Measurements from ENCODE around the gene PRDM11. TPM values are rescaled to one million over a fixed set of nuclear protein-coding genes. Genes with fewer than 3 reads are reported as not detected.

PRDM11 gene
- total and polyA plus RNA-seq, 10 donors = 1.7 to 24.3 (median 15.3) TPM

- H3K36me3 ChIP-seq = no peaks in the 10 kb centered on the region
- WGBS, 5 donors = 77 to 92% (median 88%) methylated on average over 4 of the region's 4 CpGs
- intact Hi-C loops (cut with DNase I; ENCODE audit: low total_unique reads) = no loop called here
Measured at GRCh38 chr11:45254070-45254469, 107.6 kb downstream of the PRDM11 start.

GRCh38 chr11:45258982-45259530, 112.6 kb downstream of the PRDM11 start:
- intact Hi-C loops (cut with DNase I; ENCODE audit: low total_unique reads) = no loop called here
- Histone ChIP-seq H3K27me3 (replicated peaks in 1 of 7) (peaks cover 0 to 40% (median 0%) of the 10 kb centered on the region in 7 donors), H3K9me3 (no peaks in the 10 kb centered on the region), H3K4me3 (no peak overlapping the region), H3K4me1 (no peaks in the 10 kb centered on the region), H3K36me3 (no peaks in the 10 kb centered on the region), H3K27ac (no peak overlapping the region)
- TF ChIP-seq POLR2AphosphoS5 (IDR thresholded peaks at IDR 0.05) (no peak), POLR2A (IDR thresholded peaks at IDR 0.05) (no peak), CTCF (IDR thresholded peaks at IDR 0.05 in 8 of 11, conservative IDR thresholded peaks at IDR 0.05 in 3 of 11) (no peak)
- DNase-seq = no peak
- 44 to 61% (median 56%) methylated on average over 4 of the region's 4 CpGs for WGBS, 5 donors

More at GRCh38 chr11:45254070-45254469, 107.6 kb downstream of the PRDM11 start:
- H3K9me3 ChIP-seq = no peaks in the 10 kb centered on the region
- no peak overlapping the region for H3K27ac ChIP-seq
- peaks cover 0 to 18% (median 0%) of the 10 kb centered on the region in 7 donors for H3K27me3 ChIP-seq (replicated peaks in 1 of 7)
- DNase-seq = no peak
- no peak overlapping the region for H3K4me3 ChIP-seq
- no peak for TF ChIP-seq CTCF (IDR thresholded peaks at IDR 0.05 in 8 of 11, conservative IDR thresholded peaks at IDR 0.05 in 3 of 11)
- no peak for TF ChIP-seq POLR2AphosphoS5 (IDR thresholded peaks at IDR 0.05)
- no peak for TF ChIP-seq POLR2A (IDR thresholded peaks at IDR 0.05)
- H3K4me1 ChIP-seq = peaks cover 0 to 4% (median 0%) of the 10 kb centered on the region in 6 donors

- Histone ChIP-seq H3K9me3 (no peaks in the 10 kb centered on the region), H3K4me1 (no peaks in the 10 kb centered on the region), H3K27me3 (replicated peaks in 1 of 7) (peaks cover 0 to 46% (median 0%) of the 10 kb centered on the region in 7 donors), H3K27ac (no peak overlapping the region), H3K4me3 (no peak overlapping the region), H3K36me3 (no peaks in the 10 kb centered on the region)
- DNase-seq = no peak
- intact Hi-C loops (cut with DNase I; ENCODE audit: low total_unique reads) = no loop called here
- TF ChIP-seq POLR2AphosphoS5 (IDR thresholded peaks at IDR 0.05) (no peak), CTCF (IDR thresholded peaks at IDR 0.05 in 8 of 11, conservative IDR thresholded peaks at IDR 0.05 in 3 of 11) (no peak)
- 78 to 93% (median 88%) methylated on average over 3 of the region's 3 CpGs for WGBS, 5 donors
Measured at GRCh38 chr11:45259592-45259991, 113.2 kb downstream of the PRDM11 start.

GRCh38 chr11:45260071-45260470, 113.6 kb downstream of the PRDM11 start:
- no peaks in the 10 kb centered on the region for H3K9me3 ChIP-seq
- H3K27me3 ChIP-seq (replicated peaks in 1 of 7) = peaks cover 0 to 50% (median 0%) of the 10 kb centered on the region in 7 donors
- intact Hi-C loops (cut with DNase I; ENCODE audit: low total_unique reads) = no loop called here
- no peak overlapping the region for H3K4me3 ChIP-seq
- H3K27ac ChIP-seq = no peak overlapping the region
- no peaks in the 10 kb centered on the region for H3K36me3 ChIP-seq
- no peaks in the 10 kb centered on the region for H3K4me1 ChIP-seq
- no peak for TF ChIP-seq CTCF (IDR thresholded peaks at IDR 0.05 in 8 of 11, conservative IDR thresholded peaks at IDR 0.05 in 3 of 11)
- TF ChIP-seq POLR2AphosphoS5 (IDR thresholded peaks at IDR 0.05) = no peak
- no peak for TF ChIP-seq POLR2A (IDR thresholded peaks at IDR 0.05)
- no peak for DNase-seq

Measured in spleen (tissue), 11 donors.